Right cardiac atrium (tissue), 5 donors: ENCODE measurements around the gene ZKSCAN3. TPM values are rescaled to one million over a fixed set of nuclear protein-coding genes. Genes with fewer than 3 reads are reported as not detected.

Experiments
- ATAC-seq, 2 donors: fragments of 200-7000 bp; cut with Tn5 transposase; one replicate each; pipeline versions ENCODE4 v1.8.0 to v1.9.1; 2020; ENCODE audit warnings: moderate library complexity in 2 of 2, mild to moderate bottlenecking in 1 of 2
- DNase-seq, 3 donors: peaks; one replicate each; pipeline ENCODE4 v3.0.0-alpha.2; 2020
- H3K27ac ChIP-seq: one replicate; pipeline ENCODE4 v1.5.1; 2013; ENCODE audit warnings: mild to moderate bottlenecking, low read length, control low read depth, moderate library complexity
- H3K27me3 ChIP-seq: one replicate; pipeline ENCODE4 v1.6.1; 2013; ENCODE audit not compliant: control insufficient read depth, insufficient read depth
- H3K4me1 ChIP-seq: one replicate; pipeline ENCODE4 v1.6.1; 2013; ENCODE audit warnings: low read length; ENCODE audit not compliant: control insufficient read depth, insufficient read depth
- H3K4me3 ChIP-seq: one replicate; pipeline ENCODE4 v1.5.1; 2013; ENCODE audit warnings: low read length, control low read depth
- H3K9me3 ChIP-seq: one replicate; pipeline ENCODE4 v1.6.1; 2013; ENCODE audit warnings: low read length; ENCODE audit not compliant: control insufficient read depth
- WGBS: extraction: QIAGEN DNeasy Blood & Tissue Kit; methylation state at CpG from one replicate; pipeline ENCODE4 v1.1.7; 2013; 5-methylcytosine and 5-hydroxymethylcytosine counted together
- intact Hi-C, 4 donors: fragments of 100-400 bp; cut with DNase I; formaldehyde crosslinking; loops; one replicate each; pipeline versions ENCODE4 v1.11.0 to v1.14.0; 2022 to 2023
- polyA plus RNA-seq: library from polyadenylated mRNA; stranded (reverse); fragments of 200-250 nt; gene quantifications from one replicate; pipeline ENCODE4 v1.2.3, GENCODE V29; 2013
- total RNA-seq, 4 donors: library from RNA; stranded (reverse); fragmentation: NEBNext Ultra II Directional; extraction: Animal tissue kit (Norgen Biotek cat#: 25700); gene quantifications; one replicate each; pipeline ENCODE4 v1.2.1, GENCODE V29; 2021
- donor health status: healthy with polysubstance abuse.
- donor health status: DM: no; HTN: yes; CAD: no.
- donor health status: DM: no; HTN: no; CAD: no.
- donor health status: DM: no; HTN: yes; CAD: no; lungs with severe emphysema.
- donor health status: DM: yes; HTN: yes; CAD: no.

Gene ZKSCAN3
- total and polyA plus RNA-seq, 5 donors: 1.7 to 7.2 (median 5.3) TPM

- Histone ChIP-seq H3K4me1 (no peaks in the 10 kb centered on the region), H3K27me3 (no peaks in the 10 kb centered on the region), H3K9me3 (no peaks in the 10 kb centered on the region), H3K27ac (no peak overlapping the region), H3K4me3 (no peak overlapping the region)
- intact Hi-C loops: loop anchor here in 1 of 4 donors (10.0 kb wide), 1 partner anchor 1871 kb away; the partner anchor contains the start of gene TRIM26
- 61% methylated on average over 1 of the region's 1 CpG for WGBS
- DNase-seq: no peak
- ATAC-seq: no peak
Measured at GRCh38 chr6:28343898-28344677, 5.7 kb upstream of the ZKSCAN3 start.

GRCh38 chr6:28345201-28345600 is 4.5 kb upstream of the ZKSCAN3 start:
- Histone ChIP-seq H3K4me3 (no peak overlapping the region), H3K9me3 (no peaks in the 10 kb centered on the region), H3K4me1 (no peaks in the 10 kb centered on the region), H3K27me3 (no peaks in the 10 kb centered on the region), H3K27ac (no peak overlapping the region)
- ATAC-seq (no peak), DNase-seq (no peak)
- intact Hi-C loops: loop anchor here in 1 of 4 donors (10.0 kb wide), 1 partner anchor 1870 kb away; the partner anchor contains the start of gene TRIM26
- 94% methylated on average over 1 of the region's 1 CpG for WGBS

DNA sequence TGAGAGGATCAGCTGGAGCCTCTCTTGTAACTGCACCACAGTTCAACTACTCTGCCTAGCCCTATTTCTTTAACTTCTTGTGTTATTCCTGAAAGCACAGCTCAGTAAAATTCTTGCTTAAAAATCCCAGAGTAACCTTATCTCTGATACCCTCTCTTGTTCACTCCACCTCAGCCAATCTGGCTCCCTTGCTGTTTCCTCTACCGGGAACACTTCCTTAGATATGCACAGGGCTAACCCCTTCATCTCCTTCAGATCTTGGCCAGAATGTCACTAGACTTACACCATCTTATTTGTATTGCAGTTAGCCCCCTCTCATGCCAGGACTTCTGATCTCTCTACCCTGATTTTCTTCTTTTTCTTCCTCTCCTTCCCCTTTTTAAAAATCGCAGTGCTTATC is 2.6 kb upstream of the ZKSCAN3 start:
- DNase-seq: no peak
- Histone ChIP-seq H3K27ac (no peak overlapping the region), H3K4me1 (no peaks in the 10 kb centered on the region), H3K4me3 (no peak overlapping the region), H3K27me3 (no peaks in the 10 kb centered on the region), H3K9me3 (no peaks in the 10 kb centered on the region)
- intact Hi-C loops: loop anchor here in 1 of 4 donors (10.0 kb wide), 1 partner anchor 1868 kb away; the partner anchor contains the start of gene TRIM26
- peak in 1 of 2 donors; percentile 74 for ATAC-seq
- 20% methylated on average over 2 of the region's 2 CpGs for WGBS

DNA sequence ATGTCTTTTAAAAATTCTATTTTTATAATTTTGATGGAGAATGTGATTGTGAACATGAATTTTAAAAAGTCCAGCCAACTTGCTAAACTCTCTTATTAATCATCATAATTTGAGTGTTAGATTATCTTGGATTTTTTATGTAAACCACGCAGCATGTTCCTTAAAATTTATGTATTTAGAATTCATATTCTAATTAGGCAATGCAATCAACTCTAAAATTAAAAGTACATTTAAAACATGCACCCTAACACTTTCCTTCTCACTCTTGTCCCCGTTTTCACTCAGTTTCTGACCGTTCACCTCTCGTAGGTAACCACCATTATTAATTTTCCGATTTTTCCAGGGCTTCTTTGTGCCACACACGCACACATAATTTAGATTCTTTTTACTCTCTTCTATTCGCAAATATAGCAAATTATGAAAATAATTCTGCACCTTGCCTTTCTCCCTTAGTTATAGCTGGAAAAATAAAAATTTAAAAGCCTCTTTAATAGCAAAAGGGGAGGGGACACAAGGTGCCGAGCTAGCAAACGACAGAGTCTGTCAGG is 329 bp upstream of the ZKSCAN3 start:
- Histone ChIP-seq H3K4me3 (peak overlapping the region; percentile 87), H3K27me3 (no peaks in the 10 kb centered on the region), H3K4me1 (no peaks in the 10 kb centered on the region), H3K9me3 (no peaks in the 10 kb centered on the region), H3K27ac (peak overlapping the region; percentile 96)
- WGBS: 2% methylated on average over 9 of the region's 9 CpGs
- intact Hi-C loops: loop anchor here in 1 of 4 donors (10.0 kb wide), 1 partner anchor 1865 kb away; the partner anchor contains the start of gene TRIM26
- ATAC-seq (no peak), DNase-seq (no peak)

DNA sequence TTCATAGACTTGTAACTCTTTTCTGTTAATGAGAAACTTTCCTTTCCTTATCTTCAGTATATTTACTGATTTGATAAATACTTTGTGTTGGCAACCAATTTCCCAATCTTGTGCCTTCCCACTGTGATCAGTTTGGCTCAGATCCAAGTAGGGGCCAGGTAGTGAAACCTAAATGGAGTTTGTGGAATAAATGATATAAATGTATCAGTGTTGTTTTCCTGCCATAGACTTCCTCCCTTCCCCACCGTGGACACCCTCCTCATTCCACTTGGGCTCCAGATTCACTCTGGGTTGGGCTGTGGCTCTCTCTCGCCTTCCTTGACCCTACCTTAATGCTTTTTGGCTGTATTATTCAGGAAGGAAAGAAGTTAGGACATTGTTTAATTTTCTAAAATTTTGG is 1.3 kb downstream of the ZKSCAN3 start:
- DNase-seq (no peak), ATAC-seq (no peak)
- Histone ChIP-seq H3K27me3 (no peaks in the 10 kb centered on the region), H3K9me3 (no peaks in the 10 kb centered on the region), H3K27ac (no peak overlapping the region), H3K4me1 (peaks cover 6% of the 10 kb centered on the region), H3K4me3 (peak overlapping the region; percentile 87)
- WGBS: 53% methylated on average over 2 of the region's 2 CpGs
- intact Hi-C loops: loop anchor here in 3 of 4 donors (10.0 kb wide), 2 partner anchors 76 to 216 kb away; no protein-coding TSS in a partner anchor

DNA sequence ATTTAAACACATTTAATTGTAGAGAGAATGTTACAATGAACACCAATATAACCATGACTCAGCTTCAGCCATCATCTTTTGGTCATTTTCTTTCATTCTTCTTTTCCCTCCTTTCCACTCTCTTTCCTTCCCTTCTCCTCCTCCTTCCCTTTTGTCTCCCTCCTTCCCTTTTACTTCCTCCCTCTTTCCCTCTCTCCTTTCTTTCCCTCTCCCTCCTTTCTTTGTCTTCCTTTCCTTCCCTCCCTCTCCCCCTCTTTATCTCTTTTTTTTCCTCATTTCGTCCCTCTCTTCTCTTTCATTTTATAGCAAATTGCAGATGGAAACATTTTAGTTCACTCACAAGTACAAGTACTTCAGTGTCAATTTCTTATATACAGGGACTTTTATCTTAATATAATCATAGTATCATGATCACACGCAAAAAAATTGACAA is 1.8 kb downstream of the ZKSCAN3 start:
- DNase-seq (no peak), ATAC-seq (no peak)
- Histone ChIP-seq H3K27ac (no peak overlapping the region), H3K27me3 (no peaks in the 10 kb centered on the region), H3K9me3 (no peaks in the 10 kb centered on the region), H3K4me3 (peak overlapping the region; percentile 2), H3K4me1 (peaks cover 6% of the 10 kb centered on the region)
- WGBS: 55% methylated on average over 2 of the region's 2 CpGs
- intact Hi-C loops: loop anchor here in 3 of 4 donors (10.0 kb wide), 2 partner anchors 77 to 217 kb away; no protein-coding TSS in a partner anchor

- peaks cover 6% of the 10 kb centered on the region for H3K4me1 ChIP-seq
- DNase-seq (no peak), ATAC-seq (no peak)
- intact Hi-C loops: loop anchor here in 3 of 4 donors (10.0 kb wide), 2 partner anchors 79 to 219 kb away; no protein-coding TSS in a partner anchor
- no peaks in the 10 kb centered on the region for H3K9me3 ChIP-seq
- no peak overlapping the region for H3K27ac ChIP-seq
- H3K27me3 ChIP-seq: no peaks in the 10 kb centered on the region
- peak overlapping the region; percentile 3 for H3K4me3 ChIP-seq
- WGBS: 76% methylated on average over 3 of the region's 3 CpGs
Measured at GRCh38 chr6:28353356-28353755, 3.6 kb downstream of the ZKSCAN3 start.

DNA sequence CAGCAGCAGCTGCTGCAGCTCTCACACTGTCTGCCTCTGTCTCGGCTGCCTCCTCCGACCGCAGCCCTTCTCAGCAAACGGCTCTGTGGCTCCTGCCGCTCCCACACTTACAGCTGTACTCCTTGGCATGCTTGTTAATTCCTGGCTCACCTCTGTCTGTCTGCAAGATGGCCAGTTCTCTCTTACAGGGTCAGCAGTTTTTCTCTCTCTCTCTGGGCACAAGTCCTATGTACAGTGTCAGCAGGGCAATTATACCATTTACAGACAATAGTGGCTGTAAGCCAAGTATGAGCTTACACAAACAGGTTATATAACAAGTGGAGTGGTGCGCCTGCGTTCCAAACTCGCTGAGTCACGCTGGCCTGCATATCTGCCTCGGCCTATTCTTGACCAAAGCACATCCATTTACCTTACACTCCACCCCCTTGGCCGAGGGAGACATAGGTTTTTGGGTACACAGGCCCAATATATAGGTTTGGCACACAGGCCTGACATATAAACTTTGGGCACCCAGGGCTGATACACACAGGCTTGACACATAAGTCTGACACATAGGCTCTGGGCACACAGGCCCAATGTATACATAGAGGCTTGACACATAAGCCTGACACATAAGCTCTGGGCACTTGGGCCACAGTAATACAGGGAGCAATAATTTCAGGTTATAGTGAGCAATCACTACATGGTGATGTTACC is 4.4 kb downstream of the ZKSCAN3 start:
- DNase-seq (peak; percentile 68 to 79 (median 75)), ATAC-seq (peak in 1 of 2 donors; percentile 50)
- H3K4me3 ChIP-seq: no peak overlapping the region
- peak overlapping the region; percentile 42 for H3K27ac ChIP-seq
- H3K4me1 ChIP-seq: peaks cover 6% of the 10 kb centered on the region
- no peaks in the 10 kb centered on the region for H3K9me3 ChIP-seq
- no peaks in the 10 kb centered on the region for H3K27me3 ChIP-seq
- intact Hi-C loops: loop anchor here in 3 of 4 donors (10.0 kb wide), 2 partner anchors 79 to 219 kb away; no protein-coding TSS in a partner anchor
- 65% methylated on average over 11 of the region's 11 CpGs for WGBS

- DNase-seq (no peak), ATAC-seq (no peak)
- Histone ChIP-seq H3K4me1 (peaks cover 6% of the 10 kb centered on the region), H3K27me3 (no peaks in the 10 kb centered on the region), H3K27ac (peak overlapping the region; percentile 81), H3K4me3 (no peak overlapping the region), H3K9me3 (no peaks in the 10 kb centered on the region)
- 85% methylated on average over 10 of the region's 10 CpGs for WGBS
- intact Hi-C loops: loop anchor here (5.0 to 10.0 kb wide), 4 partner anchors 73 to 223 kb away; partner anchors contain the start of gene PGBD1 (in 1 of the 4)
Measured at GRCh38 chr6:28354688-28355554, 5.2 kb downstream of the ZKSCAN3 start.
